Gastroesophageal sphincter (tissue), 3 donors: ENCODE results near the gene PPP4R4.

Source experiments
- EP300 ChIP-seq: sonication (generic); formaldehyde crosslinking; IDR thresholded peaks from one replicate; pipeline ENCODE4 v1.6.1; 2017; ENCODE audit warnings: antibody characterized with exemption, mild to moderate bottlenecking
- POLR2A ChIP-seq, 2 donors: fragments of 450-650 bp; IDR thresholded peaks; one replicate each; pipeline ENCODE4 v1.6.1; 2017; ENCODE audit warnings: antibody characterized with exemption in 2 of 2, mild to moderate bottlenecking in 2 of 2, moderate library complexity in 1 of 2
- POLR2AphosphoS5 ChIP-seq: sonication (generic); formaldehyde crosslinking; IDR thresholded peaks from one replicate; pipeline ENCODE4 v1.6.1; 2017; ENCODE audit warnings: antibody characterized with exemption
- TF ChIP-seq, protein P1 (sequence below), 4 experiments: fragments of 200-600 bp in 2 of 4; fragments of 450-650 bp in 2 of 4; sonication (generic) in 1 of 4; IDR thresholded peaks; one replicate each; pipeline ENCODE4 v1.5.1; 2017 to 2019; ENCODE audit warnings: antibody characterized with exemption in 4 of 4, mild to moderate bottlenecking in 2 of 4, moderate library complexity in 2 of 4

DNA sequence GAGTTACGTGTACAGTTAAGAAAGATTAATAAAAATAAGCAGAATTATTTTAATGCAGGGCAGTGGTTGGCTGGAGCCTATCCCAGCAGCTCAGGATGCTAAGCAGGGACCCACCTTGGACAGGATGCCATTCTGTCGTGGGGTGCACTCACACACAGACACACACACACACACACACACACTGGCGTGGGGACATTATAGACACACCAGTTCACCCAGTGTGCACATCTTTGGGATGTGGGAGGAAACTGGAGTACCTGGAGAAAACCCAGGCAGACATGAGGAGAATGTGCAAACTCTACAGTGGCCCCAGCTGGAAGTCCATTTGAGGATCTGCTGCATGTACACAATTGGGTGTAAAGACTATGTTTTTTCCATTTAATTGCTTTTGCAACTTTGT is 31.9 kb upstream of the PPP4R4 start:
- TF ChIP-seq, protein P1, sequence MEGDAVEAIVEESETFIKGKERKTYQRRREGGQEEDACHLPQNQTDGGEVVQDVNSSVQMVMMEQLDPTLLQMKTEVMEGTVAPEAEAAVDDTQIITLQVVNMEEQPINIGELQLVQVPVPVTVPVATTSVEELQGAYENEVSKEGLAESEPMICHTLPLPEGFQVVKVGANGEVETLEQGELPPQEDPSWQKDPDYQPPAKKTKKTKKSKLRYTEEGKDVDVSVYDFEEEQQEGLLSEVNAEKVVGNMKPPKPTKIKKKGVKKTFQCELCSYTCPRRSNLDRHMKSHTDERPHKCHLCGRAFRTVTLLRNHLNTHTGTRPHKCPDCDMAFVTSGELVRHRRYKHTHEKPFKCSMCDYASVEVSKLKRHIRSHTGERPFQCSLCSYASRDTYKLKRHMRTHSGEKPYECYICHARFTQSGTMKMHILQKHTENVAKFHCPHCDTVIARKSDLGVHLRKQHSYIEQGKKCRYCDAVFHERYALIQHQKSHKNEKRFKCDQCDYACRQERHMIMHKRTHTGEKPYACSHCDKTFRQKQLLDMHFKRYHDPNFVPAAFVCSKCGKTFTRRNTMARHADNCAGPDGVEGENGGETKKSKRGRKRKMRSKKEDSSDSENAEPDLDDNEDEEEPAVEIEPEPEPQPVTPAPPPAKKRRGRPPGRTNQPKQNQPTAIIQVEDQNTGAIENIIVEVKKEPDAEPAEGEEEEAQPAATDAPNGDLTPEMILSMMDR (IDR thresholded peaks at IDR 0.05): no peak
- no peak for TF ChIP-seq EP300
- no peak for TF ChIP-seq POLR2A (IDR thresholded peaks at IDR 0.05)
- TF ChIP-seq POLR2AphosphoS5: no peak
